GM18502 (cell line): ENCODE data around the gene ANKRD42.
"Not testable (repeated sequence)": the region's sequence is repeated elsewhere in the genome, so short reads cannot be mapped to it uniquely, and the experiment has no call there.

Source experiments
- ATAC-seq: cut with Tn5 transposase; IDR thresholded peaks from one replicate; pipeline ENCODE4 v1.9.1; 2021; ENCODE audit warnings: mild to moderate bottlenecking; ENCODE audit not compliant: unreplicated experiment, poor library complexity

The ANKRD42 gene

GRCh38 chr11:83223457-83223856, 29.9 kb downstream of the ANKRD42 start:
- no peak for ATAC-seq

DNA sequence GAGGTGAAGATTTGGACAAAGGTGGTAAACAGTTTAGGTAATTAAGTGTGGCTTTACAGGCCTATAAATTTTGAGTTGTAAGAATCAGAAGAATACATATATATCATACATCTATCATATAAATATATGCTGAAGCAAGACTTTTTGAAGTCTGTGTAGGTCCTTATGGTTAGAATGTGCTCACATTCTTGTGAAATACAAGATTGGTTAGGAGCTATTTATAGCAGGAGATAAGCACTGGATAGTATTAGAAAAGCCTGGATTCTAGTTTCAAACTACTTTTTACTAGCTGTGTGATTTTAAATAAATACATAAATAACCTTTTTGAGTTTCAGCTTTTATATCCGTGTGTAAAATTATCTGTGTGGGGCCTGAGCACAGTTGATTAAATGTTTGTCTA, 42.3 kb downstream of the ANKRD42 start:
- no peak for ATAC-seq

- no peak for ATAC-seq
These were observed 44.6 kb downstream of the ANKRD42 start for GRCh38 chr11:83238111-83238510.

DNA sequence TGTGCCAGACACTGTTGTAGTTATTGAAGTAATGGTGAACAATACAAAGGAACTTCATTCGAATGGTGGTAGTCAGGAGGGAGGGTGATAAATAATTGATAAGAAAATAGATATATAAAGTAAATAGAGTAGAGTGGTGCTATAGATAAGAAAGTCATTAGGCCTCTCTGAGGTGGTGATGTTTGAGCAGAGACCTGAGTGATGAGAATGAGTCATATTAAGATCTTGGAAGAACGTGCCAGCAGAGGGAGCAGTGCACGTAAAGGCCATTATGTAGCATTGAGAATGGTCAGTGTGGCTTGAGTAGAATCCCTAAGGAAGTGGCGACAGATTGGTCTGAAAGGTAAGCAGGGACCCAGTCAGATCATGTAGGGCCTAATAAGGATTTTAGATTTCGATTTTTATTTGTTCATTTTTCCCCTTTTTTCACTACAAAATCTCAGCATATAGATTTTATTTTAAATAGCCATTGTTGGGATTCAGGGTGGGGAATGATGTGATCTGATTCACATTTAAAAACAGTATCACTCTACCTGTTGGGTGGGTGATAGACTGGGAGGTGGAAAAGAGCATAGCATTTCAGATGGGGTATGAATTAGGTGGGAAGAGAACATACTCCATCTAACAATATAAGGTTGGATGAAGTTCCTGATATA, 47.9 kb downstream of the ANKRD42 start:
- ATAC-seq, result peak; percentile 97

GRCh38 chr11:83249445-83249844, 55.9 kb downstream of the ANKRD42 start:
- no peak for ATAC-seq

DNA sequence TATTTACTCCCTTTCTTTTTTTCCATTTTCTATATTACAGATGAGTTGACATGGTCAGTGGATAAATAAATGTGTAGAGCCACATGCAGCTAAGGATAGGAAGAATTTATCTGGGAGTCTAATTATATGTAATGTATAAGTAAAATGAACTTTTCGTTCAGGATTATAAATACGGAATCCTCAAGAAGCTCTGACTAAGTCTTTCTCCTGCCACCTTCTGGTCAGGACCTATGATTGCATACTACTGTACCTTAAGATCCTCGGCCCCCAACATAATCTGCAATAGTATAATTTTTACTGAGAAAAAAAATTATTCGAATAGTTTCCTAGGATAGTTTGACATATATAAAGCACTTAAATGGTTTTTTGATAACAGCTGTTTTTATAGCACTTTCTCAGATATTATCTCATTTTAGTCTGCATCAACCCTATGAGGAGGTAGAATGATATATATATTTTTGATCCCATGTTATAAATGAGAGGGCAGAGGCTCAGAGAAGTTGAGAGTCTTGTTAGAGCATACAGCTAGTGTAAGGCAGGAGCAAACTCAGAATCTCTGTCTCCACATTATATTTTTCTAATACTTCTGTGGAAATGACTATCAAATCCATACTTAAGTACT, 56.6 kb downstream of the ANKRD42 start:
- ATAC-seq, result peak; percentile 83

DNA sequence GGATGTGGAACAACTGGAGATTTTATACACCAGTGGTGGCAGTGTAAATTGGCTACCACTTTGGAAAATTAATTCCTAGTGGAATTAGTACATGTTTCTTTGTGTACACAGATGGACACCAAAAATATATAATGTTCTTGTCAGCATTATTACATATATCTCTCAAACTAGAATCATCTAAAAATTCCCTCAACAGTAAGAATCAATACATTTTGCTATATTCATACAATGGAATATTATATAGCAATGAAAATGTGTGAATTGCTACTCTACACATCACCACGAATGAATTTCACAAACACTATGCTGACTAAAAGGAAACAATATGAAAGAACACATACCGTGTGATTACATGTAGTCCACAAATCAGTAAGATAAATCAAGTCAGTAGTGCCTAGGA, 58.8 kb downstream of the ANKRD42 start:
- ATAC-seq, result no peak

DNA sequence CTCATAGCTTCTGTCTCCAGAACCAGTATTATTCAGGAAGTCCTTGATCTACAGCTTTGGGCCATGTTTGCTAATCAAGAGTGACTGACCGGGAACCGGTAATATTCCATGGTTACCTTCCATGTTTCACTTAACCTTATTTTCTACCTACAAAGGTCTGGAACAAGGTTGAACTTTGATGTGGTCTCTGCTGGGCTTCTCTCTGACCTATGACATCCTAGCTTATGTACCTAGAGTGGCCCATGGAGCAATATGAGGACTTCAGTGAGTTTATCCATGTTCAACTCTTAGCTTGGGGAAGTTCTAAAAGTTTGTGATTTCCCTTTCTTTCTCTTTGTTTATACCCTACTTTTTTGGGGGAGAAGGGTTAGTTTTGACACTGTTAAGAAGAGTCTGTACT, 59.4 kb downstream of the ANKRD42 start:
- no peak for ATAC-seq

GRCh38 chr11:83255366-83255765, 61.9 kb downstream of the ANKRD42 start:
- ATAC-seq, result no peak

DNA sequence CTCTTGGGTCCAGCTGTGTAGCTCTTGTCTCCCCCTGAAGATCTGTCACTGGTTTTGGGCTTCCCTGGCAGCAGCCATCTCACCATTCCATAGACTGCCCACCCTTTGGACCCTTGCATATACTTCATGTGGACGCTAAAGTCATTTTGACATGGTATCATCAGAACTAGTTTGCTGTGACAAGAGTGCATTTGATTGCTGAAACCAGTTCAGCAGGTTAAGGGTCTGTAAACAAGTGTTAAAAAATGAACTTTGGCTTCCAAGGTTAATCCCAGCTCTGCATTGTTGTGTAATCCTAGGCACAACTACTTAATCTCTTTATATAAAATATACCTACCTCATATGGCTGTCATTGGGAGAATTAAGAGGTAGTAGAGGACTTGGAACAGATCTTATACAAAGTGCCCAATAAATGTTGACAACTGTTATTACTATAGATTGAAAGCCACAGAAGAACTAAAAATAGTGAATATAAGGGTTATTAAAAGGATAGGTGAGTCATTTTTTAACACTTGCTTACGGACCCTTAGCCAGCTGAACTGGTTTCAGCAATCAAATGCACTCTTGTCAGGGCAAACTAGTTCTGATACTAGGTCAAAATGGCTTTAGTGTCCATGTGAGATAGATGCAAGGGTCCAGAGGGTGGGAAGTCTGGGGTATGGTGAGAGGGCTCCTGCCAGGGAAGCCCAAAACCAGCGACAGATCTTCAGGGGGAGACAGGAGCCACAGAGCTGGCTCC, 63.3 kb downstream of the ANKRD42 start:
- ATAC-seq, result no peak

DNA sequence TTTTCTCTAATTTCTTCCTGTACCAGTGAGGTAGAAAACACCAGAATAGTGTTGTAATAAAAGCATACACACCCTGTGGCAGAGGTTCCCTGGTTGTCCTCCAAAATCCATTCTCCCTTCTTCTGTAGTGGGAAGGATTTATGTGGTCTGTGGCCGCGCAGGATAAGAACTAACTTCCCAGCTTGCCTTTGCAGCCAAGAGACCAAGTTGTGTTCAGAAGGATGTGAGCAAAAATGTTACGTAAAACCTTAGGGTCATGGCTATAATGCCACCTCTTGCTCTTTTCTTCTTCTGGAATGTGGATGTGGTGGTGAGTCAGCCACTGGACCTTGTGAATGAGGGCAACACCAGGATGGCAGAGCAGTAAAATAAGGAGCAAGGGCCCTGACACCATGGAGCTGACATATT, 64.3 kb downstream of the ANKRD42 start:
- ATAC-seq, result no peak

GRCh38 chr11:83259559-83259958, 66.0 kb downstream of the ANKRD42 start:
- no peak for ATAC-seq

DNA sequence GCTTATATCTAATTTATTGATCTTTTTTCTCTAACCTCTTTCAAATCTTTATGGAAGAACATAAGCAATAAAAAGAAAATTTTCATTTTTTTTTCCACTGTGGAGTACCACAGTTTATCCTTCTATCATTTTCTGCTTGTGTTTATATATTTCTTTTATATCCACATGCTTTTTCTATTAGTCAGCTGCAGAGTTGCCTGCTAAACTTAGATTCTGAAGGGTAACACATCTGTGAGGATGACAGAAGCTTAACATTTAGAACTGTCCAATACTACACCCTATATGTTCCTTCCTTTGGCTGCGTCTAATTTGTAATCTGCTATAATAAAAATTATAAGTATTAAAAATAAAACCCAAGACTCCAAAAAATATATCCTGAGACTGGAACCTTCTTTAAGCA, 71.8 kb downstream of the ANKRD42 start:
- ATAC-seq, result no peak

DNA sequence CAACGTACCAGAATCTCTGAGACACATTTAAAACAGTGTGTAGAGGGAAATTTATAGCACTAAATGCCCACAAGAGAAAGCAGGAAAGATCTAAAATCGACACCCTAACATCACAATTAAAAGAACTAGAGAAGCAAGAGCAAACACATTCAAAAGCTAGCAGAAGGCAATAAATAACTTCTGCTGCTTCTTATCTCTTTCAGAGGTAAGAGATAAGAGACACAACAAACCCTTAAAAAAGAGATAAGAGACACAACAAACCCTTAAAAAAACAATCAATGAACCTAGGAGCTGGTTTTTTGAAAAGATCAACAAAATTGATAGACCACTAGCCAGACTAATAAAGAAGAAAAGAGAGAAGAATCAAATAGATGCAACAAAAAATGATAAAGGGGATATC, 75.6 kb downstream of the ANKRD42 start:
- ATAC-seq, result not testable (repeated sequence)

- not testable (repeated sequence) for ATAC-seq
These were observed 78.2 kb downstream of the ANKRD42 start for GRCh38 chr11:83271734-83272133.

DNA sequence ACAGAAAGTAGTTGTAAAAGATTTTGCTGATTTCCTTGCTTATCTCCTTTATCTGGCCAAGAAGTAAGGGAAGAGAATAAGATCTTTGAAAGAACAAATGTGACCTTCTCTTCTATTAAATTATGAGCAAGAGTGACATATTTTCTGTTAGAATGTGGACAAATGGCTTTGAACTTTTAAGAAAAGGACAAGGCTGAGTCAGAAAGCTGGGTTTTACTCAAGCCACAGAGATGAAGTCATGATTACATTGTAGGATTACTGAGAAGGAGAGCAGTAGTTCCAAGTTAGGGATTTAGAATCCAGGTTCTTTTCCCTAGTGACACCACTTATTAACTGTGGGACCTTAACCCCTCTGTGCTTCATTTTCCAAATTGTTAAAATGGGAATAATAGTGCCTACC, 79.1 kb downstream of the ANKRD42 start:
- ATAC-seq, result no peak

DNA sequence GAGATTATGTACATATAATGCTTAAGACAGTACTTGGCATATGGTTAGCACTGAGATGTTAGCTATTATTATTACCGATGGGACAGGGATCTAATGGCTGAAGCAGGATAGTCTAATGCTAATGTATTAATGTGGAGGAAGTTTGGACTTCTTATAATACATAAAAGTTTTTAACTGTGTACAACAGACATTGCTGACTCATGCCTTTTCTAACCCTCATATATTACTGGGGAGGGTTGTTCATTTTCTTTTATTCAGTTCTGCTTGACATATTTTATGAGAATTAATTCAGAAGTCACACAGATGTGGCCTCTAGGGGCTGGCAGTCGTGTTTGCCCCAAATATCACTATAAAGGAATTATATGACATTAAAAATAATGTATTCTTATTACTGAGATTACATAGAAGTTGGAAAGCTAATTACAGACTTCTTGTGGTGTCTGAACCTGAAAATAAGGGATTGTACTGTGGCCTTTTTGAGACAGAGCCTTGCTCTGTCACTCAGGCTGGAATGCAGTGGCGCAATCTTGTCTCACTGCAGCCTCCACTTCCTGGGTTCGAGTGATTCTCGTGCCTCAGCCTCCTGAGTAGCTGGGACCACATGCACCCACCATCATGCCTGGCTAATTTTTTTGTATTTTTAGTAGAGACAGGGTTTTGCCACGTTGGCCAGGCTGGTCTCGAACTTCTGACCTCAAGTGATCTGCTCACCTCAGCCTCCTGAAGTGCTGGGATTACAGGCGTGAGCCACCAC, 82.6 kb downstream of the ANKRD42 start:
- ATAC-seq, result no peak

DNA sequence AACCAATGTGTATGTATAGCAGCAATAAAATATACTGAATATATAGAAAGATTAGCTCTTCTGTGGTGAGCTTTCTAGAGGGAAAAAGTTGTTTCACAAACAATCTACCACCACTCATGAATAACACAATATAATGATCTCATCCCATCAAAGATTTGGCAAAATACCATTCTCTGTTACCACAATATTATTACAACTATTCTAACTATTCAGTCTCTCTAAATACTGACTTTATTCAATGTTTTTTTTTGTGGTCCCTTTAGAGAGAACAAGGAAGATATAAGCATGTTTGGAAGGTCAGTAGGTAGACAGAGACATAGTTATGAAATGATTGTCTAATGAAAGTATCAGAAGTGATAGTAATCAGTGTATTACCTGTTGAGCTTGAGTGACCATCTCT, 84.8 kb downstream of the ANKRD42 start:
- ATAC-seq, result no peak

- ATAC-seq, result no peak
These were observed 86.7 kb downstream of the ANKRD42 start for GRCh38 chr11:83280256-83280655.

DNA sequence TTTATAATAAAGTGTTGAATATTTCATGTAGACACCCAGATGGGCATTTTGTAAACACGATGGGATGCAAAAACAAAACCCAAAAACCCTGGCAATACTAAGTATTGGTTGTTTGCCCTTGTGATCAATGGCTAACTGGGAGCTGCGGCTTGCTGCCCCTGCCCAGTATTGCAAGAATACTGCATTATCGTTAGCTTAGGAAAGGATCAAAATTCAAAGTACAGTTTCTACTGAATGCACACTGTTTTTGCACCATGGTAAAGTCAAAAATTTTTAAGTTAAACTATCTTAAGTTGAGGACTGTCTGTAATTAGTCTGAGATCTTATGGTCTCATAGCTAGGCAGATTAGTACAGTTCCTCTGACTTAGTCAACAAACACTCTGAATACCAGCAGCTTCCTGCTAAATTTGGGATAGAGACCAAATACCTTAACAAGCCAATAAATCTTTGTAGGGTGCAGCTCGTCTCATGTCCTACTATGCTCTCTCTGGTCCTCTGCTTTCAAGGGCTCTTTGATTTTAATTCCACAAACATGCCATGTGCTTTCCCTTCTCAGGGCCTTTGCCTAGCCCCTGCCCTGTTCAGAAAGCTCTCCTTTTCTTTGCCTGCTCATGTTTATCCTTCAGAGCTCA, 88.7 kb downstream of the ANKRD42 start:
- ATAC-seq, result no peak
